H9 (cell line): Measurements from ENCODE around the gene STOX2. TPM values are rescaled to one million over a fixed set of nuclear protein-coding genes. Genes with fewer than 3 reads are reported as not detected.
A peak's percentile ranks its signal among the peaks of the same experiment; 100 is the strongest.

Experiments
- DNase-seq: peaks from one replicate; pipeline ENCODE4 v3.0.0-alpha.2; 2017
- H2AFZ ChIP-seq: one replicate; pipeline ENCODE4 v1.6.1; 2013; ENCODE audit warnings: mild to moderate bottlenecking, low read length, control low read depth, moderate library complexity
- H2AK5ac ChIP-seq: 2 replicates; pipeline ENCODE4 v1.6.1; 2013; ENCODE audit warnings: low read length, control low read depth, mixed read lengths; ENCODE audit not compliant: insufficient read length
- H2BK120ac ChIP-seq: one replicate; pipeline ENCODE4 v1.6.1; 2013; ENCODE audit warnings: low read depth, mild to moderate bottlenecking, low read length, control low read depth, inconsistent platforms; ENCODE audit not compliant: poor library complexity, severe bottlenecking
- H2BK12ac ChIP-seq: 2 replicates; pipeline ENCODE4 v1.6.1; 2013; ENCODE audit warnings: low read length, control low read depth, mixed read lengths, low read depth; ENCODE audit not compliant: insufficient read length
- H2BK15ac ChIP-seq: 2 replicates; pipeline ENCODE4 v1.6.1; 2013; ENCODE audit warnings: low read depth, low read length, control low read depth
- H2BK20ac ChIP-seq: one replicate; pipeline ENCODE4 v1.6.1; 2013; ENCODE audit warnings: low read depth, mild to moderate bottlenecking, low read length, control low read depth, inconsistent platforms; ENCODE audit not compliant: poor library complexity, severe bottlenecking
- H2BK5ac ChIP-seq: 2 replicates; pipeline ENCODE4 v1.6.1; 2013; ENCODE audit warnings: low read length, control low read depth, mixed read lengths; ENCODE audit not compliant: insufficient read length
- H3K14ac ChIP-seq: 2 replicates; pipeline ENCODE4 v1.6.1; 2013; ENCODE audit warnings: low read length, control low read depth; ENCODE audit not compliant: insufficient read depth
- H3K18ac ChIP-seq: 2 replicates; pipeline ENCODE4 v1.6.1; 2013; ENCODE audit warnings: low read depth, mild to moderate bottlenecking, mixed read lengths, low read length, control low read depth; ENCODE audit not compliant: insufficient read length
- H3K23ac ChIP-seq: 2 replicates; pipeline ENCODE4 v1.6.1; 2013; ENCODE audit warnings: low read length, control low read depth, mixed read lengths, low read depth; ENCODE audit not compliant: insufficient read length
- H3K23me2 ChIP-seq: 2 replicates; pipeline ENCODE4 v1.6.1; 2013; ENCODE audit warnings: low read depth, mild to moderate bottlenecking, mixed read lengths, low read length, control low read depth; ENCODE audit not compliant: insufficient read length, poor library complexity, severe bottlenecking
- H3K27ac ChIP-seq: 2 replicates; pipeline ENCODE4 v1.5.1; 2013; ENCODE audit warnings: low read length, control low read depth, mixed read lengths, low read depth; ENCODE audit not compliant: insufficient read length
- H3K27me3 ChIP-seq: 2 replicates; pipeline ENCODE4 v1.6.1; 2013; ENCODE audit warnings: low read length, control low read depth, inconsistent platforms; ENCODE audit not compliant: insufficient read depth
- H3K4ac ChIP-seq: 2 replicates; pipeline ENCODE4 v1.6.1; 2013; ENCODE audit warnings: low read depth, mild to moderate bottlenecking, control low read depth, inconsistent platforms, low read length, moderate library complexity
- H3K4me1 ChIP-seq: 2 replicates; pipeline ENCODE4 v1.6.1; 2013; ENCODE audit warnings: low read length, control low read depth, inconsistent platforms; ENCODE audit not compliant: insufficient read depth
- H3K4me2 ChIP-seq: 2 replicates; pipeline ENCODE4 v1.6.1; 2013; ENCODE audit warnings: low read length, control low read depth, mixed read lengths; ENCODE audit not compliant: insufficient read length, insufficient read depth
- H3K56ac ChIP-seq: 2 replicates; pipeline ENCODE4 v1.6.1; 2013; ENCODE audit warnings: low read depth, mild to moderate bottlenecking, mixed read lengths, low read length, control low read depth; ENCODE audit not compliant: insufficient read length
- H3K79me1 ChIP-seq: 2 replicates; pipeline ENCODE4 v1.6.1; 2013; ENCODE audit warnings: low read depth, mild to moderate bottlenecking, moderate library complexity, low read length, control low read depth, inconsistent platforms; ENCODE audit not compliant: insufficient read depth, poor library complexity, severe bottlenecking
- H3K79me2 ChIP-seq: 2 replicates; pipeline ENCODE4 v1.6.1; 2013; ENCODE audit warnings: low read length, control low read depth, inconsistent platforms; ENCODE audit not compliant: insufficient read depth
- H3K9ac ChIP-seq: 2 replicates; pipeline ENCODE4 v1.6.1; 2013; ENCODE audit warnings: low read length, control low read depth, mixed read lengths; ENCODE audit not compliant: insufficient read length; ENCODE audit errors: extremely low read depth
- H3K9me3 ChIP-seq: one replicate; pipeline ENCODE4 v1.6.1; 2013; ENCODE audit warnings: low read depth, low read length, inconsistent platforms; ENCODE audit not compliant: control insufficient read depth
- H3T11ph ChIP-seq: one replicate; pipeline ENCODE4 v1.6.1; 2013; ENCODE audit warnings: mild to moderate bottlenecking, low read length, control low read depth, inconsistent platforms
- H4K20me1 ChIP-seq: one replicate; pipeline ENCODE4 v1.6.1; 2013; ENCODE audit not compliant: control insufficient read depth, insufficient read length, insufficient read depth
- H4K5ac ChIP-seq: 2 replicates; pipeline ENCODE4 v1.6.1; 2013; ENCODE audit warnings: low read depth, mild to moderate bottlenecking, mixed read lengths, low read length, control low read depth; ENCODE audit not compliant: insufficient read length
- H4K8ac ChIP-seq: replicated peaks from 2 replicates; pipeline ENCODE4 v1.6.1; 2013; ENCODE audit warnings: low read length, control low read depth, mixed read lengths, low read depth; ENCODE audit not compliant: insufficient read length
- H4K91ac ChIP-seq: 2 replicates; pipeline ENCODE4 v1.6.1; 2013; ENCODE audit warnings: low read depth, mild to moderate bottlenecking, moderate library complexity, mixed read lengths, low read length, control low read depth; ENCODE audit not compliant: insufficient read length
- H3K27ac Mint-ChIP-seq, 3 experiments: 2 replicates in 2 of 3; 3 replicates in 1 of 3; pipeline ENCODE4 v1.8.0; 2020 to 2021; ENCODE audit warnings: mixed read lengths in 3 of 3, mild to moderate bottlenecking in 1 of 3, moderate library complexity in 1 of 3
- H3K27me3 Mint-ChIP-seq: 2 replicates; pipeline ENCODE4 v1.8.0; 2021; ENCODE audit warnings: low read depth, mild to moderate bottlenecking, moderate library complexity, mixed read lengths
- H3K36me3 Mint-ChIP-seq, 3 experiments: 2 replicates in 2 of 3; 3 replicates in 1 of 3; pipeline ENCODE4 v1.8.0; 2020 to 2021; ENCODE audit warnings: low read depth in 3 of 3, mixed read lengths in 3 of 3; ENCODE audit not compliant: insufficient read depth in 1 of 3
- H3K4me1 Mint-ChIP-seq, 2 experiments: 2 replicates each; pipeline ENCODE4 v1.8.0; 2020; ENCODE audit warnings: mixed read lengths in 2 of 2
- H3K4me3 Mint-ChIP-seq, 2 experiments: 2 replicates in 1 of 2; 3 replicates in 1 of 2; pipeline ENCODE4 v1.8.0; 2020 to 2021; ENCODE audit warnings: mild to moderate bottlenecking in 2 of 2, mixed read lengths in 2 of 2, moderate library complexity in 1 of 2
- H3K9me3 Mint-ChIP-seq, 2 experiments: 2 replicates in 1 of 2; 3 replicates in 1 of 2; pipeline ENCODE4 v1.8.0; 2020; ENCODE audit warnings: mild to moderate bottlenecking in 2 of 2, mixed read lengths in 2 of 2, moderate library complexity in 1 of 2
- CTCF ChIP-seq: fragments of 200-600 bp; sonication (generic); conservative IDR thresholded peaks from 3 replicates; pipeline ENCODE4 v1.8.0; 2021; ENCODE audit warnings: antibody characterized with exemption, mild to moderate bottlenecking
- WGBS: extraction: QIAGEN DNeasy Blood & Tissue Kit; methylation state at CpG from one replicate; pipeline ENCODE4 v1.1.7; 2013; ENCODE audit warnings: missing lambda C conversion rate, low lambda C conversion rate, mixed read lengths; ENCODE audit not compliant: insufficient read length; ENCODE audit errors: extremely low coverage; 5-methylcytosine and 5-hydroxymethylcytosine counted together
- long read RNA-seq: library from polyadenylated mRNA; unstranded; transcript quantifications from one replicate; pipeline ENCODE4 v2.0.0, GENCODE V29; 2020
- total RNA-seq: library from RNA; stranded (reverse); gene quantifications from 2 replicates; pipeline ENCODE4 v1.2.1, GENCODE V29; 2021

The STOX2 gene, protein sequence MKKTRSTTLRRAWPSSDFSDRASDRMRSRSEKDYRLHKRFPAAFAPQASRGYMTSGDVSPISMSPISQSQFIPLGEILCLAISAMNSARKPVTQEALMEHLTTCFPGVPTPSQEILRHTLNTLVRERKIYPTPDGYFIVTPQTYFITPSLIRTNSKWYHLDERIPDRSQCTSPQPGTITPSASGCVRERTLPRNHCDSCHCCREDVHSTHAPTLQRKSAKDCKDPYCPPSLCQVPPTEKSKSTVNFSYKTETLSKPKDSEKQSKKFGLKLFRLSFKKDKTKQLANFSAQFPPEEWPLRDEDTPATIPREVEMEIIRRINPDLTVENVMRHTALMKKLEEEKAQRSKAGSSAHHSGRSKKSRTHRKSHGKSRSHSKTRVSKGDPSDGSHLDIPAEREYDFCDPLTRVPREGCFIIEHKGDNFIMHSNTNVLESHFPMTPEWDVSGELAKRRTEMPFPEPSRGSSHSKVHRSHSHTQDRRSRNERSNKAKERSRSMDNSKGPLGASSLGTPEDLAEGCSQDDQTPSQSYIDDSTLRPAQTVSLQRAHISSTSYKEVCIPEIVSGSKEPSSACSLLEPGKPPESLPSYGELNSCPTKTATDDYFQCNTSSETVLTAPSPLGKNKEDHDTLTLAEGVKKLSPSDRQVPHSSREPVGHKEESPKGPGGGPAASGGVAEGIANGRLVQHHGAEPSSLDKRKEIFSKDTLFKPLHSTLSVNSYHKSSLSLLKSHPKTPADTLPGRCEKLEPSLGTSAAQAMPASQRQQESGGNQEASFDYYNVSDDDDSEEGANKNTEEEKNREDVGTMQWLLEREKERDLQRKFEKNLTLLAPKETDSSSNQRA (N-terminal part only)
- 27.5 and 28.2 TPM in 2 replicates for total RNA-seq
- long read RNA-seq, full-length matches to known transcripts, result 19 of 62 reads
- long read RNA-seq, partial matches to known transcripts, result 14 of 62 reads
- long read RNA-seq, other reads (novel, unspliced or antisense), result 29 of 62 reads

DNA sequence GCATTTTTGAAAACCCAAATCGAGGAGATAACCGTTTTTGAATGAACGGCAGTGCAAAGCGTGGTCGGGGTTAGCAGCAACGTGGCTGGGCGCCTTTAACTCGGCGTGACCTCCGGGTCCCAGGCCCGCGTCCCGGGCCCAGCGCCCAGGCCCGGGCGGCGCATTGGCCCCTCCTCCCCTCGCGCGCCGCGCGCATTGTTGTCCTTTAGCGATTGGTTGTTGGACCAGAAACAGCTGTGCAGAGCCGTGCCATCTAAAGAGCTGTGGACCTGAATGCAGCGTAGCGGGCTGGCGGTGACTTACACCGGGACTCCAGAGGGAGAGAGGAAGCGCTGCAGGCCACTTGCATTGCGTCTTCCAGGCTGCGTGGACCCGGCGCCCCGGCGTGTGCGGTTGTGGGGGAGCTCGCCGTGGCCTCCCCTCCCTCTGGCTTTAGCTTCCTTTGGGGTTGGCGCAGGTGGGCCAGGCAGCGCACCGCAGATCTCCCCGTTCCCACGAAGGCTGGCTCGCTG is at the start of gene STOX2:
STOX2 (plus strand) TSS at position 227 of the 512 bp plus-strand sequence. CDS start 1,484 bp downstream, outside the sequence.
- Mint-ChIP-seq H3K27me3 (peaks cover 63% of the 10 kb centered on the region), H3K9me3 (peaks cover 14 to 24% of the 10 kb centered on the region in 2 experiments), H3K4me1 (peaks cover 28 to 37% of the 10 kb centered on the region in 2 experiments), H3K27ac (peak within 1 kb of the TSS in 1 of 3 experiments; percentile 88; a peak in 3 of 7 replicates), H3K4me3 (peak within 1 kb of the TSS; percentile 70 to 97), H3K36me3 (peaks cover 12 to 23% (median 21%) of the 10 kb centered on the region in 3 experiments)
- Histone ChIP-seq H2BK12ac (no peak within 1 kb of the TSS), H2AK5ac (no peak within 1 kb of the TSS), H3K79me1 (no peaks in the 10 kb centered on the region), H3K14ac (peak within 1 kb of the TSS; percentile 75), H2BK5ac (no peak within 1 kb of the TSS), H2BK120ac (no peak within 1 kb of the TSS), H3K23me2 (peaks cover 24% of the 10 kb centered on the region), H3K9ac (peak within 1 kb of the TSS; percentile 35), H3K4me2 (peak within 1 kb of the TSS; percentile 83), H3T11ph (no peak within 1 kb of the TSS), H3K27me3 (no peaks in the 10 kb centered on the region; the same call in 1 of the 2 replicates), H4K5ac (no peak within 1 kb of the TSS), H3K56ac (no peak within 1 kb of the TSS), H3K27ac (no peak within 1 kb of the TSS), H2BK15ac (no peak within 1 kb of the TSS), H3K4ac (no peak within 1 kb of the TSS), H3K79me2 (peaks cover 5% of the 10 kb centered on the region; the same call in 1 of the 2 replicates), H4K8ac (no peak within 1 kb of the TSS), H3K23ac (no peak within 1 kb of the TSS), H4K91ac (no peak within 1 kb of the TSS), H2BK20ac (no peak within 1 kb of the TSS), H3K18ac (peak within 1 kb of the TSS; percentile 23), H3K9me3 (peaks cover 8% of the 10 kb centered on the region), H2AFZ (no peak within 1 kb of the TSS), H3K4me1 (peaks cover 3% of the 10 kb centered on the region), H4K20me1 (no peaks in the 10 kb centered on the region)
- DNase-seq, result peak; percentile 84
- no peak for TF ChIP-seq CTCF
- WGBS, result no CpG with 5 or more reads among the region's 45 CpGs
